ENCODE results near the gene CRX. TPM values are rescaled to one million over a fixed set of nuclear protein-coding genes. Genes with fewer than 3 reads are reported as not detected.

CRX gene
- total and polyA plus RNA-seq, 11 donors, result not detected

- no peaks in the 10 kb centered on the region for H3K36me3 ChIP-seq
- 79 to 87% (median 81%) methylated on average over 5 of the region's 5 CpGs for WGBS, 4 donors
- peaks cover 0 to 9% (median 0%) of the 10 kb centered on the region in 9 donors for H3K27me3 ChIP-seq
- H3K4me1 ChIP-seq, result no peaks in the 10 kb centered on the region
- DNase-seq, result no peak
- H3K4me3 ChIP-seq, result no peak overlapping the region
- intact Hi-C loops (cut with DNase I), result no loop called here
- TF ChIP-seq POLR2A (IDR thresholded peaks at IDR 0.05) (no peak), CTCF (IDR thresholded peaks at IDR 0.05) (no peak)
- no peaks in the 10 kb centered on the region for H3K9me3 ChIP-seq
- H3K27ac ChIP-seq, result no peak overlapping the region
- ATAC-seq, result no peak
Observed at GRCh38 chr19:47885067-47885463, 63.3 kb downstream of the CRX start.

- H3K27ac ChIP-seq, result no peak within 1 kb of the TSS
- no peaks in the 10 kb centered on the region for H3K9me3 ChIP-seq
- TF ChIP-seq CTCF (IDR thresholded peaks at IDR 0.05) (no peak), POLR2A (IDR thresholded peaks at IDR 0.05) (no peak)
- ATAC-seq (no peak), DNase-seq (no peak)
- no peaks in the 10 kb centered on the region for H3K36me3 ChIP-seq
- WGBS, 4 donors, result 64 to 69% (median 68%) methylated on average over 12 of the region's 12 CpGs
- H3K27me3 ChIP-seq, result peaks cover 0 to 9% (median 0%) of the 10 kb centered on the region in 9 donors
- H3K4me3 ChIP-seq, result no peak within 1 kb of the TSS
- intact Hi-C loops (cut with DNase I), result no loop called here
- H3K4me1 ChIP-seq, result no peaks in the 10 kb centered on the region
Observed at GRCh38 chr19:47886010-47886559, 64.3 kb downstream of the CRX start, which contains the start of gene SULT2A1. SULT2A1 (minus strand) TSS chr19:47886315; CDS start chr19:47886257, 58 bp downstream.

- no peak overlapping the region for H3K27ac ChIP-seq
- peaks cover 0 to 19% (median 6%) of the 10 kb centered on the region in 12 donors for H3K9me3 ChIP-seq
- no peaks in the 10 kb centered on the region for H3K4me1 ChIP-seq
- no peak for DNase-seq
- no peak for TF ChIP-seq POLR2A (IDR thresholded peaks at IDR 0.05)
- TF ChIP-seq CTCF (IDR thresholded peaks at IDR 0.05), result no peak
- intact Hi-C loops (cut with DNase I), result no loop called here
- no peak overlapping the region for H3K4me3 ChIP-seq
- no peak for ATAC-seq
- H3K36me3 ChIP-seq, result no peaks in the 10 kb centered on the region
- 63 to 73% (median 71%) methylated on average over 7 of the region's 7 CpGs for WGBS, 4 donors
- peaks cover 0 to 5% (median 0%) of the 10 kb centered on the region in 9 donors for H3K27me3 ChIP-seq
Observed at GRCh38 chr19:47890865-47891621, 69.3 kb downstream of the CRX start.

GRCh38 chr19:47891622-47891922 is 69.8 kb downstream of the CRX start:
- Histone ChIP-seq H3K27ac (no peak overlapping the region), H3K4me1 (no peaks in the 10 kb centered on the region), H3K4me3 (no peak overlapping the region), H3K36me3 (no peaks in the 10 kb centered on the region), H3K27me3 (peaks cover 0 to 5% (median 0%) of the 10 kb centered on the region in 9 donors), H3K9me3 (peaks cover 0 to 24% (median 6%) of the 10 kb centered on the region in 12 donors)
- intact Hi-C loops (cut with DNase I), result no loop called here
- TF ChIP-seq POLR2A (IDR thresholded peaks at IDR 0.05), result no peak
- TF ChIP-seq CTCF (IDR thresholded peaks at IDR 0.05), result no peak
- ATAC-seq (no peak), DNase-seq (no peak)
- 31 to 48% (median 39%) methylated on average over 2 of the region's 2 CpGs for WGBS, 4 donors
